Sigmoid colon (tissue), 7 donors: ENCODE measurements around the gene CASKIN2. TPM values are rescaled to one million over a fixed set of nuclear protein-coding genes. Genes with fewer than 3 reads are reported as not detected.

Source experiments
- DNase-seq: peaks from one replicate; pipeline ENCODE4 v3.0.0-alpha.2; 2019
- H3K27ac ChIP-seq, 4 donors: fragments of 200-600 bp; sonication (generic); one replicate each; pipeline ENCODE4 v1.5.1; 2016 to 2019; ENCODE audit warnings: mild to moderate bottlenecking in 1 of 4
- H3K27me3 ChIP-seq, 3 donors: fragments of 200-600 bp; sonication (generic); one replicate each; pipeline ENCODE4 v1.5.1; 2019; ENCODE audit warnings: mild to moderate bottlenecking in 1 of 3
- H3K36me3 ChIP-seq, 4 donors: fragments of 200-600 bp; sonication (generic); one replicate each; pipeline ENCODE4 v1.5.1; 2016 to 2019
- H3K4me1 ChIP-seq, 4 donors: fragments of 200-600 bp; sonication (generic); one replicate each; pipeline ENCODE4 v1.5.1; 2017 to 2019
- H3K4me3 ChIP-seq, 4 donors: fragments of 200-600 bp; sonication (generic); one replicate each; pipeline ENCODE4 v1.5.1; 2017 to 2019; ENCODE audit warnings: mild to moderate bottlenecking in 2 of 4, moderate library complexity in 1 of 4
- H3K9me3 ChIP-seq, 4 donors: fragments of 200-600 bp in 3 of 4; sonication (generic) in 3 of 4; one replicate each; pipeline versions ENCODE4 v1.5.1 to v1.6.1; 2013 to 2019
- EP300 ChIP-seq, 4 donors: sonication (generic); formaldehyde crosslinking; IDR thresholded peaks; one replicate each; pipeline ENCODE4 v1.6.1; 2017; ENCODE audit warnings: antibody characterized with exemption in 4 of 4
- POLR2A ChIP-seq, 2 donors: fragments of 450-650 bp; IDR thresholded peaks; one replicate each; pipeline ENCODE4 v1.6.1; 2016; ENCODE audit warnings: antibody characterized with exemption in 2 of 2, mild to moderate bottlenecking in 2 of 2, moderate library complexity in 2 of 2
- POLR2AphosphoS5 ChIP-seq, 4 donors: sonication (generic); formaldehyde crosslinking; IDR thresholded peaks; one replicate each; pipeline ENCODE4 v1.6.1; 2017; ENCODE audit warnings: antibody characterized with exemption in 4 of 4
- WGBS, 2 donors: extraction: QIAGEN DNeasy Blood & Tissue Kit; methylation state at CpG; one replicate each; pipeline ENCODE4 v1.1.7; 2013; 5-methylcytosine and 5-hydroxymethylcytosine counted together
- intact Hi-C: fragments of 100-400 bp; cut with DNase I; formaldehyde crosslinking; loops from one replicate; pipeline ENCODE4 v1.15.1; 2023
- polyA plus RNA-seq, 3 donors: library from polyadenylated mRNA; stranded (reverse); fragments of 200-250 nt; gene quantifications; one replicate each; pipeline ENCODE4 v1.2.3, GENCODE V29; 2013
- total RNA-seq, 4 donors: library from RNA; depleted of rRNA; stranded (reverse); fragments of >200 nt; gene quantifications; one replicate each; pipeline ENCODE4 v1.1.0, GENCODE V29; 2016
- TF ChIP-seq, protein P1 (sequence below), 4 experiments: fragments of 450-650 bp in 3 of 4; fragments of 200-600 bp in 1 of 4; IDR thresholded peaks; one replicate each; pipeline ENCODE4 v1.5.1; 2016 to 2019; ENCODE audit warnings: antibody characterized with exemption in 4 of 4, mild to moderate bottlenecking in 3 of 4, moderate library complexity in 2 of 4
- donor health status: healthy with polysubstance abuse.
- donor health status: Bipolar disorder and iron deficiency.
- donor health status: healthy.

CASKIN2 gene
- total and polyA plus RNA-seq, 7 donors: 4.8 to 14.7 (median 10.2) TPM

DNA sequence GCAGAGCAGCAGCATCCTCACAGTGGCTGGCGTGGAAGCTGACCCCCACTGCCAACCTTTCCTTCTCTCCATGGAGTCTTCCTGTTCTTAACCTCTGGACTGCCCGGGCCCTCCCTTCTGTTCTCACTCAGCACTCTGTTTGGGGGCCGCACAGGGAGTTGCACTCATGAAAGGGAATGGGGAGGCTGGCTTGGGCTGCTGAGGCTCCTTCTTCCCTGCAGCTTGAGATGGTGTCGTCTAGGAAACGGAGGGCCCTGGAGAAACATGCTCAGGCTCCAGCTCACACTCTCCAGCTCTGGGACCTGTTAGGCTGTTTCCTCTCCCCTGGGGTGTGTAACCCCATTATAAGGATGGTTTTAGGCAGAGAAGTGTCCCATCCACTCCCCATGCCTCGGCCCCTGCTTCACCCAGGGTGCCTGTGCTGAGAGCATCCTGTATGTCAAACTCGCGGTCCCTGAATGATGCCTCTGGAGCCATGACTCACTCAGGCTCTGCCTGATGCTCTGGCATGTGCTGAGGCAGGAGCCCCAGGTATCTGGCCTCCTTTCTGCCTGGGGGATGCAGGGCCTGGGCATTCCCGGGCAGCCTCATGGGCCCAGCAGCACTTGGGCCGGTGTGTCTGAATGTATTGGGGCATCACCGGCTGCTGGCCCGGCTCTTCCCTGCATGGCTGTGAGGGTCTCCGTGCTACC lies 40.0 kb downstream of the CASKIN2 start:
- Histone ChIP-seq H3K27me3 (no peaks in the 10 kb centered on the region), H3K9me3 (no peaks in the 10 kb centered on the region), H3K36me3 (peaks cover 3 to 19% (median 9%) of the 10 kb centered on the region in 4 donors), H3K27ac (peak overlapping the region; percentile 71 to 78 (median 74)), H3K4me3 (no peak overlapping the region), H3K4me1 (peaks cover 0 to 33% (median 30%) of the 10 kb centered on the region in 4 donors)
- WGBS, 2 donors: 79 to 87% methylated on average over 13 of the region's 13 CpGs
- intact Hi-C loops: loop anchor here (5.0 kb wide), 1 partner anchor 37 kb away; no protein-coding TSS in a partner anchor
- DNase-seq: no peak
- TF ChIP-seq, protein P1, sequence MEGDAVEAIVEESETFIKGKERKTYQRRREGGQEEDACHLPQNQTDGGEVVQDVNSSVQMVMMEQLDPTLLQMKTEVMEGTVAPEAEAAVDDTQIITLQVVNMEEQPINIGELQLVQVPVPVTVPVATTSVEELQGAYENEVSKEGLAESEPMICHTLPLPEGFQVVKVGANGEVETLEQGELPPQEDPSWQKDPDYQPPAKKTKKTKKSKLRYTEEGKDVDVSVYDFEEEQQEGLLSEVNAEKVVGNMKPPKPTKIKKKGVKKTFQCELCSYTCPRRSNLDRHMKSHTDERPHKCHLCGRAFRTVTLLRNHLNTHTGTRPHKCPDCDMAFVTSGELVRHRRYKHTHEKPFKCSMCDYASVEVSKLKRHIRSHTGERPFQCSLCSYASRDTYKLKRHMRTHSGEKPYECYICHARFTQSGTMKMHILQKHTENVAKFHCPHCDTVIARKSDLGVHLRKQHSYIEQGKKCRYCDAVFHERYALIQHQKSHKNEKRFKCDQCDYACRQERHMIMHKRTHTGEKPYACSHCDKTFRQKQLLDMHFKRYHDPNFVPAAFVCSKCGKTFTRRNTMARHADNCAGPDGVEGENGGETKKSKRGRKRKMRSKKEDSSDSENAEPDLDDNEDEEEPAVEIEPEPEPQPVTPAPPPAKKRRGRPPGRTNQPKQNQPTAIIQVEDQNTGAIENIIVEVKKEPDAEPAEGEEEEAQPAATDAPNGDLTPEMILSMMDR (IDR thresholded peaks at IDR 0.05): no peak
- no peak for TF ChIP-seq POLR2A (IDR thresholded peaks at IDR 0.05)

DNA sequence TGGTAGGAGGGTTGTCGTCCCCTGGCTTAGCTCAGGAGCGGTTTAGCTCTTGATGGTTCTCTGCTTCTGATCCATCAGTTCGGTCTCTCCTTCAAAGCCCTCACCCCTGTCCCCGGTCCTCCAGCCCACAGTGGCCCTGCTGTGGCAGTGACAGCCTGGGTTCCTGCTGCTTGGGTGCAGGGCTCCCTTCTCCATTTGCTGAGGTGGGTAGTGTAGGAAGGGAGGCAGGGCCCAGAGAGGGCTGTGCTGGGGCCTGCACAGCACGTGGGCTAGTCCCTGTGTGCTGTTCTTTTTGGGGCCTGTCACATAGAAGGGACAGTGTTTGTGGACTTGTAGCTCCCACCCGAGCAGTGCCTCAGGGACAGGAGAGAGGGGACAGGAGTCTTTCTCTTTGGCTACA lies 40.6 kb downstream of the CASKIN2 start:
- intact Hi-C loops: loop anchor here (5.0 kb wide), 1 partner anchor 38 kb away; no protein-coding TSS in a partner anchor
- 90 to 91% methylated on average over 6 of the region's 6 CpGs for WGBS, 2 donors
- no peaks in the 10 kb centered on the region for H3K27me3 ChIP-seq
- H3K36me3 ChIP-seq: peaks cover 3 to 19% (median 9%) of the 10 kb centered on the region in 4 donors
- peak overlapping the region in 3 of 4 donors; percentile 73 to 78 (median 75) for H3K27ac ChIP-seq
- H3K9me3 ChIP-seq: no peaks in the 10 kb centered on the region
- peaks cover 0 to 33% (median 30%) of the 10 kb centered on the region in 4 donors for H3K4me1 ChIP-seq
- no peak for DNase-seq
- TF ChIP-seq POLR2A (IDR thresholded peaks at IDR 0.05): no peak
- no peak for TF ChIP-seq EP300 (IDR thresholded peaks at IDR 0.05)
- TF ChIP-seq POLR2AphosphoS5 (IDR thresholded peaks at IDR 0.05): no peak
- TF ChIP-seq, protein P1 (IDR thresholded peaks at IDR 0.05): no peak
- no peak overlapping the region for H3K4me3 ChIP-seq

GRCh38 chr17:75473246-75473645 lies 42.1 kb downstream of the CASKIN2 start:
- Histone ChIP-seq H3K4me1 (peaks cover 0 to 33% (median 30%) of the 10 kb centered on the region in 4 donors), H3K27me3 (no peaks in the 10 kb centered on the region), H3K36me3 (peaks cover 3 to 19% (median 9%) of the 10 kb centered on the region in 4 donors), H3K27ac (peak overlapping the region in 3 of 4 donors; percentile 22 to 78 (median 75)), H3K9me3 (no peaks in the 10 kb centered on the region), H3K4me3 (no peak overlapping the region)
- WGBS, 2 donors: 93 to 99% methylated on average over 2 of the region's 2 CpGs
- intact Hi-C loops: no loop called here
- TF ChIP-seq EP300 (IDR thresholded peaks at IDR 0.05): no peak
- no peak for TF ChIP-seq POLR2AphosphoS5 (IDR thresholded peaks at IDR 0.05)
- no peak for DNase-seq

DNA sequence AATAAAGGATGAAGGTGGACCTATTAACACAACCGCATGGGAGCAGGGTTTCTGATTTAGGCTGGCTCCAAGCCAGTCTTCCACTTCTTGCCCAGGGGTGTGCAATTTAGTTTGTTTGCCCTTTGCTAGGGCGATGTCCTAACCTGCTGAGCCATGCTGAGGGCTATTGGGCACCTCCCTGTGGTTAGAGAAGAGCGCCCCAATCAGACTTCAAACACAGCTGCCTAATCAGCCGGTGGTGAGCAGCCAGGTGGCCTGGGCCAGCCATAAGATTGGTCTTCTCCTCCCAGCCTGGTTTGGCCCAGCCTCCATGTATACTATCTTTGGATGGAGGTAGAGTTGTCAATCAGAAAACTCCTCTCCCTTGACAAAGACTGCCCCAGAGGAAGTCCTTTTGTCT lies 43.2 kb downstream of the CASKIN2 start:
- DNase-seq: no peak
- peaks cover 3 to 19% (median 9%) of the 10 kb centered on the region in 4 donors for H3K36me3 ChIP-seq
- H3K27me3 ChIP-seq: no peaks in the 10 kb centered on the region
- intact Hi-C loops: no loop called here
- no peaks in the 10 kb centered on the region for H3K9me3 ChIP-seq
- peaks cover 0 to 26% (median 24%) of the 10 kb centered on the region in 4 donors for H3K4me1 ChIP-seq
- WGBS, 2 donors: 31 to 57% methylated on average over 4 of the region's 4 CpGs
- TF ChIP-seq, protein P1 (IDR thresholded peaks at IDR 0.05): no peak
- TF ChIP-seq POLR2AphosphoS5 (IDR thresholded peaks at IDR 0.05): no peak
- TF ChIP-seq POLR2A (IDR thresholded peaks at IDR 0.05): no peak
- TF ChIP-seq EP300 (IDR thresholded peaks at IDR 0.05): no peak
- no peak overlapping the region for H3K27ac ChIP-seq
- H3K4me3 ChIP-seq: no peak overlapping the region

DNA sequence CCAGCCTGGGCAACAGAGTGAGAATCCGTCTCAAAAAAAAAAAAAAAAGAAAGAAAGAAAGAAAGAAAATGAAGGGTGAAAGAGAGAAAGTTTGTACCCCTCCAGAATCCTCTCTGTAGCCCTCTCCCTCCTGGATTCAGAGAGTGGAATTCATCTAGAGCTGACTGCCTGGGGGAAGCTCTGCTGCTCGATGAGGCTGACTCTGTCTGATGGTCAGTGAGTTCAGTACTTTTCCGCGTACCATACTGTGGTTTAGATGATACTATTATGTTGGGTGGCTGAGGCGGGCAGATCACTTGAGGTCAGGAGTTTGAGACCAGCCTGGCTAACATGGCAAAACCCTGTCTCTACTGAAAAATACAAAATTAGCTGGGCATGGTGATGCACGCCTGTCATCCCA lies 44.1 kb downstream of the CASKIN2 start:
- Histone ChIP-seq H3K4me1 (peaks cover 0 to 17% (median 15%) of the 10 kb centered on the region in 4 donors), H3K27ac (no peak overlapping the region), H3K27me3 (no peaks in the 10 kb centered on the region), H3K36me3 (peaks cover 3 to 19% (median 9%) of the 10 kb centered on the region in 4 donors), H3K9me3 (no peaks in the 10 kb centered on the region), H3K4me3 (no peak overlapping the region)
- 93 to 95% methylated on average over 6 of the region's 6 CpGs for WGBS, 2 donors
- no peak for TF ChIP-seq EP300 (IDR thresholded peaks at IDR 0.05)
- TF ChIP-seq, protein P1 (IDR thresholded peaks at IDR 0.05): no peak
- no peak for TF ChIP-seq POLR2AphosphoS5 (IDR thresholded peaks at IDR 0.05)
- no peak for TF ChIP-seq POLR2A (IDR thresholded peaks at IDR 0.05)
- intact Hi-C loops: no loop called here
- DNase-seq: no peak
